ENCODE measurements around the gene GARIN3.

GARIN3 gene

DNA sequence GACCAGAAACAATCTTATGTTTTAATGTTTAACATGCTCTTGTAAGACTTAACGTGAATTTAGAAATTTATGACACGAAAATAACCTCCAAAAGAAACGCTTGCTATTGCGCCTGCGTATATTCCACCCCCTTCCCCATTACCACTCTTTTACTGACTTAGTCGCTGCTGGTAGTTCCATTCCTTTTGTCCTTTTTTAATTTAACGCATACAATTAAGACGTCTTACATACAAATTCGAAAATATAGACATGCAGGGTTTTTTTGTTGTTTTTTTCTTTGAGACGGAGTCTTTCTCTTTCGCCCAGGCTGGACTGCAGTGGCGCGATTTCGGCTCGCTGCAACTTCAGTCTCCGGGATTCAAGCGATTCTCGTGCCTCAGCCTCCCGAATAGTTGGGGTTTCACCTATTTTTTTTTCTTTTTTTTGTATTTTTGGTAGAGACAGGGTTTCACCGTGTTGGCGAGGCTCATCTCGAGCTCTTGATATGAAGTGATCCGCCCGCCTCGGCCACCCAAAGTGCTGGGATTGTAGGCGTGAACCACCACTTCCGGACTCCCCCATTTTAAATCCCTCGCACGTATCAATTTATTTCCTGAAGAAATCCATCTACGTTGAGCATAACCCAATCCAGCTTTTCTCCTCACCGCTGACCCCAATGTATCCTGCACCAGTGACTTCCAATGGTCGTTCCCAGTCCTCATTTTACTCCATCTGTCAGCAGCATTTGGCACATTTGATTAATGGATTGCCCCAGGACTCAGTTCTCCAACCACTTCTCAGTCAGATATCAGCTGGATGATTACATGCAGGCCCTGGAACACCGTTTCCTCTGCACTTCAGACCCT is 22.7 kb downstream of the GARIN3 start:
- DNase-seq (ENCODE audit: low read depth), result no peak

DNA sequence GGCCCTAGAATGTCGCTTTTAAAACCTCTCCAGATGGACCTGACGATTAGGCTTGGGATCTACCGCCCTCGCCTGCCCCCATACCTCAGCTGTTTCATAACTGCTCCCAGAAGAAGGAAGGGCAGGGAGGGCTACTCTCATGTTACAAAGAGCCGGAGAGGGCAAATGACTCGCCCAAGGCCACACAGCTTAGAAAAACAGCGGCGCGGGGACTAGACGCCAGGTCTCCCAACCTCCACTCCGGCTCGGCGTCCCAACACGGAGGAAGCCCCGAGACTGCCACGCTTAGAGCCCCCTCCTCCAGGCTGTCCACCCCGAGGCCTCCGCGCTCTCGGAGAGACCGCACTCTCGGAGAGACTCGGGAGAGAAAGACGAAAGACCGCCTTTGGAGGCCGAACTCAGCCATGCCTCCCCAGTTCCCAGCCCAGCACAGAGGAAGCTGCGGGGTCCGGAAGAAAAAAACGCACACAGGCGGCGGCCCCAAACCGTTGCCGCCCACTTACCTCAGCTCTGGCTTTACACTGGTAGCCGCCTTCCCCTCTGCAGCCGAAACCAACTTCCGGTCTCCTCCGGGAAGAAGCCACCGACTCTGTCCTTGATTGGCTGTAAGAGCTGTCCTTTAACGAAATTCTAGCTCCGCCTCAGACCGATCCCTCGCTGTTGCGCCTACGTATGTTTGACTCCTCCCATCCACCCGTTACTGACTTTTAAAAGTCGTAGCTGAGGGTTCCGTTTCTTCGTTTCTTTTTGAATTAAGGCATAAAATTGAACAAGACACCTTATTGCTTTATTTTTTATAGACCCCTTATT is 23.5 kb downstream of the GARIN3 start, which contains the start of gene MED7:
Gene MED7 (minus strand): TSS at position 549 of the 810 bp plus-strand sequence. CDS start 3,434 bp downstream, outside the sequence.
- peak; percentile 80 for DNase-seq (ENCODE audit: low read depth)

DNA sequence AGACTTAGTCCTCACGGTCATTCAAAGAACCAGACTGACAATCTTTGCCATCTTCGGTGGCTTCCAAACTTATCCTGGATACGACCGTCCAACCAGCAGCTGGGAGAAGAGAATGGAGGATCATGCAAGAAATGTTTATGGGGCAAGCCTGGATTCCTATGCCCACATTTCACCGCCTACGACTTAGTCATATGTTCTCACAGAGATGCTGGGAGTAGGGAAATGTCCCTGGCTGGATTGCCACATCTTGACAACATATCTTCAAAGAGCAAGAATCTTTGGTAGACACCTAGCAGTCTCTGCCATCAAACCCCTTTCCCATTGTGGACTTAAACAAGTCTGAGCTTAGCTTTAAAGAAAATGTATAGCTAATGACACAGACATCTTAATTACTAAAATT is 28.4 kb downstream of the GARIN3 start:
- no peak for DNase-seq (ENCODE audit: low read depth)

DNA sequence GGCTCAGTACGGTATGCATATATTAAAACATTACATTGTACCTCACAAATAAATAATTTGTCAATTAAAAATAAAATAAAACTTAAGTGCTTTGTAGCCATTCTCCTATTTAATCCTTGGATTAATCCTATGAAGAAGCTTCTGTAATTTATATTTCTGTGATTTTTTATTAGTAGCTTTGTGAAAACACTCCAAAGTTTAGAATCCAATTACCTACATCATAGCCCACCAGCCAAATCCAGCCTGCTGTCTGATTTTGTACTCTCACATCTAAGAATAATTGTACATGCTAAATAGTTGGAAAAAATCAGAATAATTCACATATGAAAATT is 33.8 kb downstream of the GARIN3 start:
- DNase-seq (ENCODE audit: low read depth), result no peak

DNA sequence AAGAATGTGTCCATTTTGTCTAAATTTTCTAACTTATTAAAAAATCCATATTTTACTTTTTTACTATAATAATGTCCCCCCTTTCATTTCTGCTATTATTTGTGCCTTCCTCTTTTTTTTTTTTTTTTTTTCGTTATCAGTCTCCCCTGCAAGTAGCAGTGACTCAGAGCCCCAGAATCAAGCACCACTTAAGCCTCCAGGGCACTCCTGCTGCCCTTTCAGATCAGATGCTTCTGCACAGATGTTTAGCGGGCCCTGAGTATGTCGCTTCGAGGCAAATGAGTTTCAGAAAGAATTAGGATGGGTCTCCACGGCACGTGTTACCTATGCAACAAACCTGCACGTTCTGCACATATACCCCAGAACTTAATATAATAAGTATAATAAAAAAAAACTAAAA is 35.1 kb downstream of the GARIN3 start:
- DNase-seq (ENCODE audit: low read depth), result no peak

DNA sequence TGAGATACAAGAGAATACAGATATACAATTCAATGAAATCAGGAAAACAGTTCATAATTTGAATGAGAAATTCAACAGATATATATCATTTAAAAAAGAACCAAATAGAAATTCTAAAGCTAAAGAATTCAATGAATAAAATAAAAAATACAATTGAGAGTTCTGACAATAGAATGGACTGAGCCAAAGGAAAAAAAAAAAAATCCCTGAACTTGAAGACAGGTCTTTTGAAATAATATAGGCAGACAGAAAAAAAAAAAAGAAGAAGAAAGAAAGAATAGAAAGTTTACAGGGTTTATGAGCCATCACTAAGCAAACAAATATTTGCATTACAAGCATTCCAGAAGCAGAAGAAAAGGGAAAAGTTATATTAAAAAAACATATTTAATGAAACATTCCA is 44.4 kb downstream of the GARIN3 start:
- no peak for DNase-seq (ENCODE audit: low read depth)

DNA sequence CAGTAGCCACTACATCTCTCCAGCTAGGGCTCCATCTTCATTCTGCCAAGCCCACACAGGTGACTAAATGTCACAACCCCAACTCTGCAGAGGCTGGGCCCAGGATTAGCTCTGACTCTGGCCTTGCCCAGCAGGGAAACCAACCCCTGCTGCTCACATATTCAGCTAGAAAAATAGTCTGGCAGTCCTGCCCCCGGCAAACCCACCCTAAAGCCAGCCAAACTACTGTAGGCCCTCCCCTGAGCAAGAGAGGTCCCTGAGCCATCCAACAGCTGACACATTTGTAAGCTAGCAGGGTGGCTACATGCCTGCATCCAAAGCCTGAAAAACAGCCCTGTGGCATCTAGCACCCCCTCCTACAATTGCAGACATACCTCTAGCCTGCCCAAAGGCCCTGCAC is 46.0 kb downstream of the GARIN3 start:
- DNase-seq (ENCODE audit: low read depth), result no peak

DNA sequence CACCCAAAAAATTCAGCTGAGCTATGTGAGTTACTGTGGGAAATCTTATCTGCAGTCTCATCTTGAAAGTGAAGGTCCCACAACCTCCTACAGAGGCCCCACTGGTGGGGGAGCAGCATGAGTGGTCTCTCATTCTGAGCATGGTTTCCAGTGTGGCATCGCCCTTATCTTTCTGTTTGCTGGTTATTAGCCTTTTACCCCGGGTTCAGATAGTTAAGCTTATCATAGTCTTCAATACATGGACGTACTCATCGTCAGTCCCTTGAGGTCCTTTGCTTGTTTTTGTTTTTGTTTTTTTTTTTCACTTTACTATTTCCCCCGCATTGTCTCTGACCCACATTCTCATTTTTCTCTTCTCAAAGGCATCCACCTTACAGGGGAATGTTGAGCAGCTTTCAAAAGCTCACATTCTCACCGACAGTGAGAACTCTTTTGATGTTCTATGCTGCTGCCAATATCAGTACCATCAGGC is 49.5 kb downstream of the GARIN3 start:
- no peak for DNase-seq (ENCODE audit: low read depth)

DNA sequence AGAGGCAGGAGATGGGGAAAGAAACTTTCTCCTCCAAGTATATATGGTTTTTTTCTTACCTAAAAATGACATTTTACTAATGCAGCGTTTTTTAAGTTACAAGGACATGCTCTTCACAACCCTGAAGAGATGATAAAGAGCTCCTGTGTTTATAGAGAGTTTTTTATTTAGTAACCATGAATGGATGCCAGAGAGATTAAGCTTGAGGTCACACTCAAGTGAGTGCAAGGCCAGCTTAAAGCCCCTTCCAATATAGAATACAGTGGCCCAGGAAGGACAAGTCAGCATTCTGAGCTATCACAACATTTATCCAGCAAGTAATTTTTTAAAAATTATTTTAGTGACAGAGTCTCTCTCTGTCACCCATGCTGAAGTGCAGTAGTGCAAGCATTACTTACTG is 50.6 kb downstream of the GARIN3 start:
- DNase-seq (ENCODE audit: low read depth), result no peak

DNA sequence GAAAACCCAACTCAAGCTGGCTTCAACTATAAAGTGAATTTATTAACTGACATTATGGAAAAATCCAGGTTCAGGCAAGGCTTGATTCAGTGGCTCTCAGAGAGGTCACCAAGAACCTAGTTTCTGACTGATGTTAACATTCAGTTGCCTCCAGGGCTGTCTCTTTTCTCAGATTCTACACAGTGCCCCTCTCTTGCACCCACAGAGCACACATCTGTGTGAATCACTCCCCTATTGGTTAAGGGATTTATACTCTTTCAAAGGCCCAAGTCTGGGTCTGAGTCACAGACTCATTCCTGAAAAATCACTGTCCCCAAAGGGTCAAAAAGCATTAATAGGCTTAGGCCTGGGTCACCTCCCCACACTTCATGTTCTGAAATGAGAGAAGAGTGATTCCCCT is 51.1 kb downstream of the GARIN3 start:
- no peak for DNase-seq (ENCODE audit: low read depth)

DNA sequence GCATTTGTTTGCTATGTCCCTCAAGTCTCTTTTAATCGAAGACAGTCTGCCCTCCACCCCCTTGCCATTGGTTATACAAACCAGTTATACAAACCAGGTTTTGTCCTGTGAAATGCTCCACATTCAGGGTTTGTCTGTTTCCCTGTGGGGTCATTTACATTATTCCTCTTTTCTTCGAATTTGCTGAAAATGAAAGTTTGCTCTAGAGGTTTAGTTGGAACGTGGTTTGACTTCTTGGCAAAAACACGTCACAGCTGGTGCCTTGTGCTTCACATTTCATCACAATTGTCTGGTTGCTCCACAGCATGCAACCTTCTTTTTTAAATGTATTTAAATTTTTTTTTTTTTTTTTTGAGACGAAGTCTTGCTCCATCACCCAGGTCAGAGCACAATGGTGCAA is 53.1 kb downstream of the GARIN3 start:
- DNase-seq (ENCODE audit: low read depth), result no peak

Measured in stimulated activated CD8-positive, alpha-beta memory T cell treated with anti-CD3 and anti-CD28 coated beads, Interleukin-15, amount 100 ng/mL, for 1 hour (primary cell).